CD4-positive, alpha-beta T cell treated with Interleukin-6 for 4 hours (primary cell): ENCODE results near the gene KNCN.

Experiments used
- DNase-seq: peaks from one replicate; pipeline ENCODE4 v3.0.0-alpha.2; 2020; ENCODE audit warnings: mixed read lengths

Gene KNCN

GRCh38 chr1:46543761-46544560 is 7.5 kb downstream of the KNCN start:
- no peak for DNase-seq

GRCh38 chr1:46543382-46543760 is 8.1 kb downstream of the KNCN start:
- DNase-seq = no peak

- DNase-seq = no peak
Observed at GRCh38 chr1:46539972-46540371, 11.5 kb downstream of the KNCN start.

- DNase-seq = no peak
Observed at GRCh38 chr1:46538147-46538546, 13.3 kb downstream of the KNCN start.

- no peak for DNase-seq
Observed at GRCh38 chr1:46537651-46538050, 13.8 kb downstream of the KNCN start.

- no peak for DNase-seq
Observed at GRCh38 chr1:46536527-46536926, 14.9 kb downstream of the KNCN start.

- DNase-seq = peak; percentile 22
Observed at GRCh38 chr1:46535063-46535462, 16.4 kb downstream of the KNCN start.

- peak; percentile 62 for DNase-seq
Observed at GRCh38 chr1:46533179-46533864, 18.1 kb downstream of the KNCN start.

- DNase-seq = peak; percentile 76
Observed at GRCh38 chr1:46532498-46533178, 18.8 kb downstream of the KNCN start.

GRCh38 chr1:46532095-46532494 is 19.4 kb downstream of the KNCN start:
- DNase-seq = no peak

GRCh38 chr1:46530791-46531409 is 20.5 kb downstream of the KNCN start:
- DNase-seq = no peak

- DNase-seq = no peak
Observed at GRCh38 chr1:46530311-46530710, 21.1 kb downstream of the KNCN start.

GRCh38 chr1:46529031-46529630 is 22.3 kb downstream of the KNCN start:
- DNase-seq = no peak

GRCh38 chr1:46528297-46528955 is 23.0 kb downstream of the KNCN start:
- no peak for DNase-seq

GRCh38 chr1:46527474-46528296 is 23.8 kb downstream of the KNCN start:
- peak; percentile 73 for DNase-seq

- no peak for DNase-seq
Observed at GRCh38 chr1:46526691-46527291, 24.7 kb downstream of the KNCN start.

- no peak for DNase-seq
Observed at GRCh38 chr1:46526013-46526690, 25.3 kb downstream of the KNCN start.

GRCh38 chr1:46525253-46525983 is 26.0 kb downstream of the KNCN start:
- no peak for DNase-seq

- DNase-seq = no peak
Observed at GRCh38 chr1:46524843-46525242, 26.6 kb downstream of the KNCN start.
